Fibroblast of pulmonary artery (primary cell): ENCODE results near the gene DDX20.

Experiments used
- DNase-seq: peaks from one replicate; pipeline ENCODE4 v3.0.0-alpha.2; 2010; ENCODE audit warnings: low read depth
- H3K4me3 ChIP-seq: replicated peaks from 2 replicates; pipeline ENCODE4 v1.5.1; 2011; ENCODE audit warnings: low read depth, mild to moderate bottlenecking, control low read depth, low read length, moderate library complexity
- CTCF ChIP-seq: IDR thresholded peaks from 2 replicates; pipeline ENCODE4 v1.5.1; 2011; ENCODE audit warnings: mild to moderate bottlenecking, control low read depth, low read length, inconsistent platforms; ENCODE audit errors: missing control alignments

The DDX20 gene

DNA sequence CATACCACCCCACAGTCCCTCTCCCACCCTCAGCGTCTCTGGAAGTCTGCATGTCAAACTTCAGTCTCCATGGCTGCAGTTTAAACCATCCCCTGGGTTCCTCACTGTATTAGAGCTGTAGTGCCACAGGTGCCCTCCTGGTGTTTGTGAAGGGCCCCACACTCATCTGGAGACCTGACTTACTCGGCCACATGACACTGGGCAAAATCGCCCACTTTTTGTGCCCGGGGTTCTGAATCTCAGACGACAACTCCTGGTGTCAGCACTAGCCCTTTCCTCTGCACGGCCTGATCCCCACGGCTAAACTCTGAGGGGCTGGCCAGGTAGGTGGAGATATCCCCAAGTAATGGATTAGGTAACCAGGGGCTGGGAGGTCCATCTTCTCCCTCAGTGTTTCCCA lies 23.0 kb upstream of the DDX20 start:
- no peak for TF ChIP-seq CTCF
- DNase-seq: no peak
- H3K4me3 ChIP-seq: no peak overlapping the region

- no peak for TF ChIP-seq CTCF
- no peak overlapping the region for H3K4me3 ChIP-seq
- peak; percentile 92 for DNase-seq
These were observed 22.3 kb upstream of the DDX20 start for GRCh38 chr1:111733183-111733991.

DNA sequence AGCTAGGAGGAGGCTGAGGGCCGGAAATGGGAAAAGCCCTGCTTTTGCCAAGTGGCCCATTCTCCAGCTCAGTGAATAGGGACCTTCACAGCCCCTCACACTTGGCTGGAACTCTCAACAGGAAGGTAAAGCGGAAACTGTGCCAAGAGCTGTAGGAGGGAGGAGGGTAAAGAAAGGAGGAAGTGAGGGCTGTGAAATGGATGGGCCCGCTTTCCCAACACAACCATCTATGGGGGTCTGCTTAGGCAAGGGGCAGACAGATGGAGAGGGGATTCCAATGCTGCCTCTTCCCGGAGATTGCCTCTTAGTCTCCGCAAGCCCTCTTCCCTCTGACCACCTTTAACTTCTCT lies 21.7 kb upstream of the DDX20 start:
- H3K4me3 ChIP-seq: no peak overlapping the region
- TF ChIP-seq CTCF: no peak
- no peak for DNase-seq

DNA sequence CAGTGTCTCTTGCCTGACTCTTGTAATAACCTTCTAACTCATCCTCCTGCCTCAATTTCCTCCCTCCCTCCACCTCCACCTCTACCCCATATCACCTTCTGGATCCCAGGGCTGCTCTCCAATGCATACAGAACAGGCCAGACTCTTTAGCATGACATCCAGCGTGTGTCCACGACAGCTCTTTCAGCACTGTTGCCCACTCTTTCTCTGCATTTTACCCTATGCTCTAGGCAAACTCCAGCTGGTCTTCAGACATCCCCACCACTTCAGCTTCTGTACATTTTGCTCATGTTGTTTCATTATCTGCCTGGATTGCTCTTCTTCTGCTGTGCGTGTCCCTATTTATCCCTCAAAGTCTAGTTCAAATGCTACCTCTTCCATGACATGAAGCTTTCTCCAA lies 21.3 kb upstream of the DDX20 start:
- H3K4me3 ChIP-seq: no peak overlapping the region
- DNase-seq: no peak
- no peak for TF ChIP-seq CTCF

GRCh38 chr1:111734856-111735255 lies 20.8 kb upstream of the DDX20 start:
- DNase-seq: no peak
- H3K4me3 ChIP-seq: no peak overlapping the region
- no peak for TF ChIP-seq CTCF

- no peak overlapping the region for H3K4me3 ChIP-seq
- no peak for TF ChIP-seq CTCF
- no peak for DNase-seq
These were observed 20.4 kb upstream of the DDX20 start for GRCh38 chr1:111735321-111735720.

DNA sequence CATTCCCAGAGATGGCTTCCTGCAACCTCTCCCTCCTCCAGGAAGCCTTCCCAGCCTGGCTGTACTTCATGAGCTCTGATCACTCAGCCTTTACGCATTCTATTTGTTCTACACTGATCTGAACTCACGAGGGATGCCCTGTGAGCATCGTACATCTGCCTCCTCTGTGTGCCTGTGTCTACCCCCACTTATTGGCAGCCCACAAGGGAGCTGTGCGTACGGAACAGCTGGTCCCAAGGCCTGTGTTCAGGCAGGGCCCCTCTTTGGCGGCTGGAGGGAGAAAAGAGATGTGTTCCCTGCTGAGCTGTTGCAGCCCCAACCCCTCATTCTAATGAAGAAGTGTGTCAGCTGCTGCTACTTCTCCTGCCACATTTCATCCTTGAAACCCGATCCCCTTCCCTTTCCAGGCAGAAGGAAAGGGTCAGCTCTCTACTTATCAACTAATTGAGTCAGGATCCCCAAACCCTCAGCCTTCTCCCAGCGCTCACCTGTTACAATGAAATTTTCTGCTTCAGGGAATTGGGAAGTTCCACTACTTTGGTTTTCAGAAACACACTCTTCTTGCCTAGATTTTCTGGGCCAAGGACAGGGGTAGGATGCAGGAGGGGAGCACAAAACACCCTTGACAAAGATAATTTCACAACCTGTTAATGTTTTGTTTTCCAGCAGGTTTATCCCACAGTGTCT lies 19.7 kb upstream of the DDX20 start:
- no peak for TF ChIP-seq CTCF
- DNase-seq: no peak

More for the DNA sequence above, 19.7 kb upstream of the DDX20 start:
- H3K4me3 ChIP-seq: no peak overlapping the region
